ENCODE measurements around the gene HHIPL1.

Gene HHIPL1

GRCh38 chr14:99718031-99718810 lies 73.3 kb downstream of the HHIPL1 start:
- DNase-seq = no peak

- no peak for DNase-seq
Measured at GRCh38 chr14:99718811-99719192, 73.9 kb downstream of the HHIPL1 start.

GRCh38 chr14:99720941-99721791 lies 76.2 kb downstream of the HHIPL1 start:
- DNase-seq = no peak

- DNase-seq = no peak
Measured at GRCh38 chr14:99721792-99722516, 77.0 kb downstream of the HHIPL1 start.

GRCh38 chr14:99722741-99723140 lies 77.8 kb downstream of the HHIPL1 start:
- DNase-seq = no peak

- no peak for DNase-seq
Measured at GRCh38 chr14:99724196-99724891, 79.4 kb downstream of the HHIPL1 start.

- DNase-seq = no peak
Measured at GRCh38 chr14:99724939-99725773, 80.2 kb downstream of the HHIPL1 start.

- no peak for DNase-seq
Measured at GRCh38 chr14:99725774-99726537, 81.0 kb downstream of the HHIPL1 start.

- no peak for DNase-seq
Measured at GRCh38 chr14:99726538-99727095, 81.7 kb downstream of the HHIPL1 start.

- no peak for DNase-seq
Measured at GRCh38 chr14:99727096-99727870, 82.4 kb downstream of the HHIPL1 start.

- no peak for DNase-seq
Measured at GRCh38 chr14:99728231-99728920, 83.4 kb downstream of the HHIPL1 start.

GRCh38 chr14:99728981-99729451 lies 84.1 kb downstream of the HHIPL1 start:
- DNase-seq = no peak

Measured in CD4-positive, alpha-beta T cell treated with Interferon gamma for 1 hour (primary cell).